HCT116 (cell line): ENCODE measurements around the gene NELL1. TPM values are rescaled to one million over a fixed set of nuclear protein-coding genes. Genes with fewer than 3 reads are reported as not detected.

ENCODE experiments used
- ATAC-seq: fragments of 200-7000 bp; cut with Tn5 transposase; 2 replicates; pipeline ENCODE4 v1.9.1; 2020; ENCODE audit warnings: mild to moderate bottlenecking, moderate library complexity
- BruUV-seq: library from RNA; stranded (reverse); fragments of 400-500 nt; replicated peaks from 2 replicates; lab custom pipeline; 2021; lab: Mats Ljungman, UMichigan
- CTCF ChIA-PET: fragments of 300-600 bp; sonication (Branson Sonifier 250); formaldehyde crosslinking; loops from one replicate; lab custom pipeline; 2021; ENCODE audit warnings: antibody characterized with exemption; lab: Charles Lee
- POLR2A ChIA-PET: fragments of 300-600, 350-600 bp; sonication (Branson Sonifier 250); formaldehyde crosslinking; loops from one replicate; lab custom pipeline; 2021; ENCODE audit warnings: antibody characterized with exemption; lab: Charles Lee
- RAD21 ChIA-PET, 2 experiments: fragments of 300-600 bp; sonication (Branson Sonifier 250); formaldehyde crosslinking; loops; one replicate each; lab custom pipeline; 2023; ENCODE audit warnings: low total read pairs in 2 of 2; ENCODE audit not compliant: uncharacterized antibody in 2 of 2, unreplicated experiment in 2 of 2, low non-redundant PET in 1 of 2; lab: Charles Lee
- DNase-seq: peaks from one replicate; pipeline ENCODE4 v3.0.0-alpha.2; 2010; ENCODE audit warnings: low read depth, low spot score
- H2AFZ ChIP-seq: fragments of 200-600 bp; shearing (Covaris generic), sonication (generic); 2 replicates; pipeline ENCODE4 v1.6.1; 2017; ENCODE audit warnings: low read depth, mixed run types, mixed read lengths, antibody characterized with exemption, low read length; ENCODE audit not compliant: poor library complexity, severe bottlenecking
- H3K27ac ChIP-seq: 2 replicates; pipeline ENCODE4 v1.5.1; 2012; ENCODE audit warnings: low read depth, low read length
- H3K27me3 ChIP-seq: fragments of 200-600 bp; sonication (generic); 2 replicates; pipeline ENCODE4 v1.6.1; 2016; ENCODE audit warnings: mixed run types, low read length, mixed read lengths; ENCODE audit not compliant: insufficient read depth
- H3K36me3 ChIP-seq, 2 experiments: fragments of 200-500 bp in 1 of 2; fragments of 200-600 bp in 1 of 2; sonication (Bioruptor generic) in 1 of 2; sonication (generic) in 1 of 2; 2 replicates each; pipeline versions ENCODE4 v1.5.1 to v1.6.1; 2014 to 2016; ENCODE audit warnings: low read length in 2 of 2, inconsistent platforms in 1 of 2, mixed read lengths in 1 of 2, mixed run types in 1 of 2; ENCODE audit not compliant: insufficient read depth in 2 of 2, control insufficient read depth in 1 of 2
- H3K4me1 ChIP-seq, 2 experiments: fragments of 200-600 bp in 1 of 2; sonication (generic) in 1 of 2; 2 replicates each; pipeline versions ENCODE4 v1.5.1 to v1.6.1; 2012 to 2017; ENCODE audit warnings: low read length in 2 of 2, inconsistent platforms in 1 of 2, mild to moderate bottlenecking in 1 of 2, mixed read lengths in 1 of 2, mixed run types in 1 of 2, moderate library complexity in 1 of 2; ENCODE audit not compliant: insufficient read depth in 2 of 2, control insufficient read depth in 1 of 2
- H3K4me2 ChIP-seq: fragments of 200-600 bp; sonication (generic); 2 replicates; pipeline ENCODE4 v1.6.1; 2017; ENCODE audit warnings: mixed run types, low read length, mixed read lengths
- H3K4me3 ChIP-seq, 2 experiments: fragments of 200-600 bp in 1 of 2; sonication (generic) in 1 of 2; replicated peaks in 1 of 2; 2 replicates each; pipeline ENCODE4 v1.5.1; 2011 to 2016; ENCODE audit warnings: low read length in 2 of 2, control low read depth in 1 of 2, low read depth in 1 of 2, mild to moderate bottlenecking in 1 of 2, mixed read lengths in 1 of 2, mixed run types in 1 of 2
- H3K79me2 ChIP-seq: fragments of 200-600 bp; sonication (generic); 2 replicates; pipeline ENCODE4 v1.6.1; 2017; ENCODE audit warnings: mild to moderate bottlenecking, mixed run types, low read length, moderate library complexity, mixed read lengths; ENCODE audit not compliant: insufficient read depth
- H3K9ac ChIP-seq: fragments of 200-600 bp; sonication (generic); 2 replicates; pipeline ENCODE4 v1.6.1; 2016; ENCODE audit warnings: low read length, mixed read lengths
- H3K9me2 ChIP-seq: fragments of 200-600 bp; sonication (generic), shearing (Covaris generic); 2 replicates; pipeline ENCODE4 v1.6.1; 2017; ENCODE audit warnings: mixed run types, mild to moderate bottlenecking, moderate library complexity; ENCODE audit not compliant: insufficient read depth
- H3K9me3 ChIP-seq, 2 experiments: fragments of 200-500 bp in 1 of 2; fragments of 200-600 bp in 1 of 2; sonication (Bioruptor generic) in 1 of 2; sonication (generic) in 1 of 2; 2 replicates each; pipeline ENCODE4 v1.6.1; 2014 to 2017; ENCODE audit warnings: low read length in 2 of 2, mixed read lengths in 2 of 2, inconsistent platforms in 1 of 2, low read depth in 1 of 2, mild to moderate bottlenecking in 1 of 2, mixed run types in 1 of 2, moderate library complexity in 1 of 2; ENCODE audit not compliant: control insufficient read depth in 1 of 2, insufficient read depth in 1 of 2
- H4K20me1 ChIP-seq: fragments of 200-600 bp; sonication (generic), shearing (Covaris generic); 2 replicates; pipeline ENCODE4 v1.6.1; 2017; ENCODE audit warnings: mixed run types, mild to moderate bottlenecking, moderate library complexity; ENCODE audit not compliant: insufficient read depth
- CBX3 ChIP-seq: IDR thresholded peaks from 2 replicates; pipeline ENCODE4 v1.6.1; 2012; ENCODE audit warnings: low read depth
- EGR1 ChIP-seq: IDR thresholded peaks from 2 replicates; pipeline ENCODE4 v1.6.1; 2012; ENCODE audit warnings: low read depth
- ELF1 ChIP-seq: IDR thresholded peaks from 2 replicates; pipeline ENCODE4 v1.6.1; 2012; ENCODE audit warnings: low read depth, borderline replicate concordance
- EZH2 ChIP-seq: fragments of 200-600 bp; sonication (generic); IDR thresholded peaks from 2 replicates; pipeline ENCODE4 v1.6.1; 2017; ENCODE audit warnings: antibody characterized with exemption, mixed run types
- JUND ChIP-seq: IDR thresholded peaks from 2 replicates; pipeline ENCODE4 v1.6.1; 2012
- MAX ChIP-seq: IDR thresholded peaks from 2 replicates; pipeline ENCODE4 v1.6.1; 2012
- POLR2A ChIP-seq: IDR thresholded peaks from 2 replicates; pipeline ENCODE4 v1.7.0; 2011; ENCODE audit warnings: borderline replicate concordance; ENCODE audit not compliant: insufficient read depth, insufficient read length; ENCODE audit errors: extremely low read depth
- POLR2AphosphoS5 ChIP-seq: IDR thresholded peaks from 2 replicates; pipeline ENCODE4 v1.6.1; 2011; ENCODE audit warnings: mild to moderate bottlenecking, low read depth, low read length, moderate library complexity
- RAD21 ChIP-seq: IDR thresholded peaks from 2 replicates; pipeline ENCODE4 v1.6.1; 2012; ENCODE audit warnings: low read depth, mild to moderate bottlenecking
- SP1 ChIP-seq: IDR thresholded peaks from 2 replicates; pipeline ENCODE4 v1.6.1; 2012; ENCODE audit warnings: low read depth
- TCF7L2 ChIP-seq: IDR thresholded peaks from 2 replicates; pipeline ENCODE4 v1.7.0; 2011; ENCODE audit warnings: borderline replicate concordance, inconsistent platforms; ENCODE audit not compliant: insufficient read depth, insufficient read length; ENCODE audit errors: extremely low read depth
- YY1 ChIP-seq: IDR thresholded peaks from 2 replicates; pipeline ENCODE4 v1.6.1; 2011; ENCODE audit warnings: low read length, low read depth, moderate library complexity, mild to moderate bottlenecking; ENCODE audit not compliant: insufficient replicate concordance; ENCODE audit errors: extremely low read depth
- ZBTB33 ChIP-seq: IDR thresholded peaks from 2 replicates; pipeline ENCODE4 v1.6.1; 2011; ENCODE audit warnings: mild to moderate bottlenecking, low read length, moderate library complexity; ENCODE audit not compliant: insufficient replicate concordance; ENCODE audit errors: extremely low read depth
- ZFX ChIP-seq: fragments of 450-650 bp; IDR thresholded peaks from 2 replicates; pipeline ENCODE4 v1.6.1; 2017
- ZNF274 ChIP-seq: fragments of 200-500 bp; sonication (Bioruptor generic); IDR thresholded peaks from 2 replicates; pipeline ENCODE4 v1.6.1; 2014; ENCODE audit warnings: mild to moderate bottlenecking, low read depth, low read length, inconsistent platforms
- intact Hi-C: fragments of 100-400 bp; cut with micrococcal nuclease; formaldehyde crosslinking; loops from 2 replicates; pipeline ENCODE4 v1.10.0; 2022
- total RNA-seq: library from RNA; stranded (reverse); gene quantifications from one replicate; pipeline ENCODE4 v1.2.1, GENCODE V29; 2021; ENCODE audit not compliant: unreplicated experiment

The NELL1 gene
- total RNA-seq, 1 experiment from 2014 or later: not detected

- Histone ChIP-seq H4K20me1 (no peaks in the 10 kb centered on the region), H2AFZ (no peak overlapping the region), H3K4me3 (no peak overlapping the region), H3K9ac (no peak overlapping the region), H3K27me3 (no peaks in the 10 kb centered on the region), H3K9me2 (no peaks in the 10 kb centered on the region), H3K79me2 (no peaks in the 10 kb centered on the region), H3K27ac (no peak overlapping the region), H3K9me3 (peaks cover 3 to 24% of the 10 kb centered on the region in 2 experiments; a peak in 2 of 4 replicates), H3K36me3 (no peaks in the 10 kb centered on the region), H3K4me2 (no peak overlapping the region), H3K4me1 (no peaks in the 10 kb centered on the region)
- TF ChIP-seq RAD21 (no peak), SP1 (no peak), POLR2AphosphoS5 (no peak), POLR2A (no peak), ZNF274 (no peak), TCF7L2 (no peak), EGR1 (no peak), MAX (no peak), CBX3 (no peak)
- RAD21 ChIA-PET: no interaction called here
- intact Hi-C loops: no loop called here
- no peak for ATAC-seq
- CTCF ChIA-PET: no interaction called here
- no TSS peak for BruUV-seq
- POLR2A ChIA-PET: no interaction called here
- no peak for DNase-seq
Observed at GRCh38 chr11:21343204-21343603, 673.8 kb downstream of the NELL1 start.

GRCh38 chr11:21346361-21346760 lies 677.0 kb downstream of the NELL1 start:
- no peaks in the 10 kb centered on the region for H3K4me1 ChIP-seq
- POLR2A ChIA-PET: no interaction called here
- H3K4me3 ChIP-seq: no peak overlapping the region
- no peaks in the 10 kb centered on the region for H3K9me2 ChIP-seq
- no peaks in the 10 kb centered on the region for H3K79me2 ChIP-seq
- H3K9me3 ChIP-seq: peaks cover 3 to 33% of the 10 kb centered on the region in 2 experiments; a peak in 2 of 4 replicates
- TF ChIP-seq YY1: no peak
- TF ChIP-seq EZH2: no peak
- no peak for TF ChIP-seq ZFX
- TF ChIP-seq ZBTB33: no peak
- no peak for TF ChIP-seq EGR1
- no peak for TF ChIP-seq ELF1
- no peak for TF ChIP-seq POLR2A
- no peak for TF ChIP-seq JUND
- TF ChIP-seq MAX: no peak
- TF ChIP-seq POLR2AphosphoS5: no peak
- TF ChIP-seq TCF7L2: no peak
- BruUV-seq: no TSS peak
- RAD21 ChIA-PET: no interaction called here
- no peaks in the 10 kb centered on the region for H3K27me3 ChIP-seq
- ATAC-seq: no peak
- intact Hi-C loops: no loop called here
- no peak overlapping the region for H3K4me2 ChIP-seq
- no peak overlapping the region for H2AFZ ChIP-seq
- H4K20me1 ChIP-seq: no peaks in the 10 kb centered on the region
- H3K36me3 ChIP-seq: no peaks in the 10 kb centered on the region
- CTCF ChIA-PET: no interaction called here
- no peak overlapping the region for H3K27ac ChIP-seq
- no peak overlapping the region for H3K9ac ChIP-seq
- no peak for DNase-seq
